DND-41 (cell line): ENCODE results near the gene DNAH3.

Source experiments
- CTCF ChIP-seq: IDR thresholded peaks from 2 replicates; pipeline ENCODE4 v1.5.1; 2012; ENCODE audit warnings: borderline replicate concordance, low read length, moderate library complexity, mild to moderate bottlenecking; ENCODE audit not compliant: poor library complexity, severe bottlenecking; ENCODE audit errors: extremely low read depth
- EZH2 ChIP-seq: IDR thresholded peaks from 3 replicates; pipeline ENCODE4 v1.6.1; 2012; ENCODE audit warnings: borderline replicate concordance, low read depth, mild to moderate bottlenecking, moderate library complexity, low read length, inconsistent platforms; ENCODE audit not compliant: severe bottlenecking

GRCh38 chr16:20952139-20952920, 198.3 kb downstream of the DNAH3 start:
- no peak for TF ChIP-seq CTCF
- TF ChIP-seq EZH2: no peak
